CD1c-positive myeloid dendritic cell (primary cell): Measurements from ENCODE around the gene PKD1.
A peak's percentile ranks its signal among the peaks of the same experiment; 100 is the strongest.

Experiments
- DNase-seq: peaks from one replicate; pipeline ENCODE4 v3.0.0-alpha.2; 2016; ENCODE audit errors: extremely low spot score

Gene PKD1

GRCh38 chr16:2170080-2170479 is 34.4 kb upstream of the PKD1 start:
- DNase-seq, result no peak

GRCh38 chr16:2167068-2167638 is 31.5 kb upstream of the PKD1 start:
- DNase-seq, result no peak

- DNase-seq, result no peak
Measured at GRCh38 chr16:2166263-2167067, 30.8 kb upstream of the PKD1 start.

GRCh38 chr16:2165861-2166260 is 30.2 kb upstream of the PKD1 start:
- DNase-seq, result no peak

GRCh38 chr16:2163211-2163881 is 27.6 kb upstream of the PKD1 start:
- DNase-seq, result no peak

- DNase-seq, result no peak
Measured at GRCh38 chr16:2162676-2163118, 27.0 kb upstream of the PKD1 start.

GRCh38 chr16:2161911-2162310 is 26.2 kb upstream of the PKD1 start:
- no peak for DNase-seq

- no peak for DNase-seq
Measured at GRCh38 chr16:2160915-2161551, 25.3 kb upstream of the PKD1 start.

- DNase-seq, result no peak
Measured at GRCh38 chr16:2159175-2159838, 23.6 kb upstream of the PKD1 start.

GRCh38 chr16:2158262-2158638 is 22.6 kb upstream of the PKD1 start:
- DNase-seq, result no peak

GRCh38 chr16:2157480-2158261 is 22.0 kb upstream of the PKD1 start:
- no peak for DNase-seq

- no peak for DNase-seq
Measured at GRCh38 chr16:2156849-2157224, 21.1 kb upstream of the PKD1 start.

- peak; percentile 32 for DNase-seq
Measured at GRCh38 chr16:2155977-2156848, 20.5 kb upstream of the PKD1 start.

GRCh38 chr16:2155091-2155950 is 19.6 kb upstream of the PKD1 start, which contains the start of gene TRAF7:
Gene TRAF7 (plus strand): TSS chr16:2155782. CDS start chr16:2163921, 8,139 bp downstream.
- peak; percentile 100 for DNase-seq

GRCh38 chr16:2154533-2155090 is 18.9 kb upstream of the PKD1 start:
- DNase-seq, result no peak

- no peak for DNase-seq
Measured at GRCh38 chr16:2152695-2153506, 17.2 kb upstream of the PKD1 start.

GRCh38 chr16:2151188-2152091 is 15.7 kb upstream of the PKD1 start:
- no peak for DNase-seq
